ENCODE results near the gene C3orf70.

DNA sequence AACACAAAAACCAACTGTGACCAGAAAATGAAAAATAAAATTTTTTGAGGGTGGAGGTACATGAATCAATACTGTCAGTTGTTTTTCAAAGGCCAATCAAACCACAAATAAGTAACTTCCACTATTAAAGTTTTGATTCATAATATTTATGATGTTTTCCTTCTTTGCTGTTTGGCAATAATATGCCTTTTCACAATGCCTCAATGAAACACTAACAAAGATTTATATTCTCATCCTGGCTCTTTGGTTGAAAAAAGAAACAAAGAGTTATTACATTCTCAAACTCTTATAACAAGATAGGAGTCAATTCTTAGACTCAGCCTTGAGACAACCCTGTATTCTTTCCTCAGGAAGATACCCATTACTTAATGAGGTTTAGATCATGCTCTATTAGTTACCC is 63.1 kb downstream of the C3orf70 start:
- no peak for TF ChIP-seq CTCF (IDR thresholded peaks at IDR 0.05 in 8 of 11, conservative IDR thresholded peaks at IDR 0.05 in 3 of 11)
- TF ChIP-seq POLR2A (IDR thresholded peaks at IDR 0.05), result no peak
- TF ChIP-seq POLR2AphosphoS5 (IDR thresholded peaks at IDR 0.05), result no peak

Data from spleen (tissue), 7 donors.